Fibroblast of the aortic adventitia (primary cell): Measurements from ENCODE around the gene LRRC74B. TPM values are rescaled to one million over a fixed set of nuclear protein-coding genes. Genes with fewer than 3 reads are reported as not detected.
"Not testable (repeated sequence)": the region's sequence is repeated elsewhere in the genome, so short reads cannot be mapped to it uniquely, and the experiment has no call there.

Source experiments
- DNase-seq: peaks from one replicate; pipeline ENCODE4 v3.0.0-alpha.2; 2010; ENCODE audit warnings: low read depth
- H3K4me3 ChIP-seq: 2 replicates; pipeline ENCODE4 v1.5.1; 2011; ENCODE audit warnings: low read depth, mild to moderate bottlenecking, control low read depth, low read length, moderate library complexity
- CTCF ChIP-seq: IDR thresholded peaks from 2 replicates; pipeline ENCODE4 v1.5.1; 2011; ENCODE audit warnings: mild to moderate bottlenecking, low read length, control low read depth, inconsistent platforms; ENCODE audit not compliant: insufficient read depth
- total RNA-seq: library from RNA; depleted of rRNA; stranded (reverse); fragments of >200 nt; gene quantifications from 2 replicates; pipeline ENCODE4 v1.2.3, GENCODE V29; 2012; ENCODE audit warnings: low replicate concordance

LRRC74B gene
- total RNA-seq, 1 donor, result not detected

GRCh38 chr22:21044931-21045584 is 688 bp upstream of the LRRC74B start:
- peak overlapping the region; percentile 51 for H3K4me3 ChIP-seq
- TF ChIP-seq CTCF, result no peak
- DNase-seq, result peak; percentile 66

DNA sequence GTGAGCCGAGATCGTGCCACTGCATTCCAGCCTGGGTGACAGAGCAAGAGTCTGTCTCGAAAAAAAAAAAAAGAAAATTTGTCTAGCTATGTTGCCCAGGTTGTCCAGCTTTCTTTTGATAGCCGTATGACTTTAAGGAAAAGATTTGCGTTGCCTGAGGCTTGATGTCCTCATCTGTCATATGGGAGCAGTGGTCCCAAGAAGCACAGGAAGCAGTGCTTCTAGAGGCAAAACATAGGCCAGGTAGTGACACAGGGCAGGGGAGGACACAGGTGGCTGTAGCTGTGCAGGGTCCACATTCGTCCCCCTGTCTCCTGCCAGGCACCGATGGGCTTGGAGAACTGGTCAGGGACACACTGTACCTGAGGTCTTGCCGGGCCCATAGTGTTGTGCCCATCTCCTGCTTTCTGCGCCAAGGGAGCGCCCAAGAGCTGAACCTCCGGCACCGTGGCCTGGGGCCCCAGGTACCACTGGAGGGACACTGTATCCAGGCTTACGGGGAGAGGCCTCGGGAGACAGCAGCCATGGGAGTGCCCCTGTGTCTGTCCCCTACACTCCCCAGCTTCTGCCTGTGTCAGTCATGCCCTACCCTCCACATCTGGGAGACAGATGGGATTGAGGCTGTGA is 1.4 kb downstream of the LRRC74B start:
- no peak for TF ChIP-seq CTCF
- H3K4me3 ChIP-seq, result no peak overlapping the region
- DNase-seq, result no peak

GRCh38 chr22:21047730-21048129 is 2.0 kb downstream of the LRRC74B start:
- no peak for DNase-seq
- H3K4me3 ChIP-seq, result no peak overlapping the region
- no peak for TF ChIP-seq CTCF

DNA sequence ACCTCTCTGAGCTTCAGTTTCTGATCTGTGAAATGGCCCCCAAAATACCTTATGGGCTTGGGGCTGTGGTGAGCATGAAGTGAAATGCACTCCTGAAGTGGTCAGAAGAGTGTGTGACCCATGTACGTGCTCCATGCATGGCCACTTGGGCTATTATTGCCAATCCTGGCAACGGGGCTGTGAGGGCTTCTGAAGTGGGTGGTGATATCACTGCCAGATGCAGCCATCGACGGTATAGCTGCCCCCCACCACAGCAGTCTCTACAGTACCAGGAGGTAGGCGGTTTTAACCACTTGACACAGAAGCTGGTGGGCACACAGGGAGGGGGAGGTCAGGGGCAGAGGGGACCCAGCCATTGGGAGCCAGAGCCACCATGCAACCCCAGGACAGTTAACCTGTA is 2.7 kb downstream of the LRRC74B start:
- not testable (repeated sequence) for H3K4me3 ChIP-seq, DNase-seq

DNA sequence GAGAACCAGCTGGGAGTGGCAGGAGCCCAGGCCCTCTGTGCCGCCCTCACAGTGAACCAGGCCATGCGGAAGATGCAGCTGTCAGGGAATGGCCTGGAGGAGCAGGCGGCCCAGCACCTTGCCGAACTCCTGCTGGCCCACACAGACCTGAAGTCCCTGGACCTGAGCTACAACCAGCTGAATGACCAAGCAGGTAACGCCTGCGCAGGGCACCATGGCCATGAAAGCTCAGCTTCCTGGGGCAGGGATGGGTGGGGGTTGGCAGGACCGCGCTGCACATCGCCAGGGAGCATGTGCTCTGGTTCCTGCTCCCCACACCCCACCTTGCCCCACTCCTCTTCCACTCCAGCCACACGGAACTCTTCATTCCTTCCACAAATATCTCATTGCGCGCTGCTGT is 3.2 kb downstream of the LRRC74B start:
- not testable (repeated sequence) for H3K4me3 ChIP-seq, DNase-seq

GRCh38 chr22:21051145-21051830 is 5.5 kb downstream of the LRRC74B start:
- no peak for DNase-seq
- TF ChIP-seq CTCF, result no peak
- H3K4me3 ChIP-seq, result no peak overlapping the region

- no peak overlapping the region for H3K4me3 ChIP-seq
- no peak for TF ChIP-seq CTCF
- DNase-seq, result no peak
Measured at GRCh38 chr22:21051831-21052400, 6.2 kb downstream of the LRRC74B start.
